Upper lobe of left lung (tissue), 6 donors: ENCODE measurements around the gene SLIT1. TPM values are rescaled to one million over a fixed set of nuclear protein-coding genes. Genes with fewer than 3 reads are reported as not detected.

Experiments used
- ATAC-seq, 2 donors: fragments of 200-7000 bp; cut with Tn5 transposase; one replicate each; pipeline ENCODE4 v1.9.1; 2022; ENCODE audit warnings: mild to moderate bottlenecking in 2 of 2, moderate library complexity in 2 of 2; ENCODE audit not compliant: low FRiP score in 2 of 2
- DNase-seq, 2 donors: peaks; one replicate each; pipeline ENCODE4 v3.0.0-alpha.2; 2019 to 2020
- H3K27ac ChIP-seq, 4 donors: fragments of 200-600 bp; sonication (generic); one replicate each; pipeline ENCODE4 v1.5.1; 2016 to 2019
- H3K27me3 ChIP-seq, 4 donors: fragments of 200-600 bp; sonication (generic); one replicate each; pipeline ENCODE4 v1.5.1; 2017 to 2019
- H3K36me3 ChIP-seq, 4 donors: fragments of 200-600 bp; sonication (generic); one replicate each; pipeline ENCODE4 v1.5.1; 2016 to 2019
- H3K4me1 ChIP-seq, 4 donors: fragments of 200-600 bp; sonication (generic); one replicate each; pipeline ENCODE4 v1.5.1; 2018 to 2019
- H3K4me3 ChIP-seq, 4 donors: fragments of 200-600 bp; sonication (generic); one replicate each; pipeline ENCODE4 v1.5.1; 2017 to 2019; ENCODE audit warnings: mild to moderate bottlenecking in 2 of 4, moderate library complexity in 1 of 4
- H3K9me3 ChIP-seq, 4 donors: fragments of 200-600 bp; sonication (generic); one replicate each; pipeline ENCODE4 v1.5.1; 2018 to 2019
- EP300 ChIP-seq, 4 donors: sonication (generic); formaldehyde crosslinking; IDR thresholded peaks; one replicate each; pipeline ENCODE4 v1.5.1; 2017; ENCODE audit warnings: antibody characterized with exemption in 4 of 4, control low read depth in 2 of 4
- POLR2A ChIP-seq, 4 donors: fragments of 450-650 bp; IDR thresholded peaks; one replicate each; pipeline ENCODE4 v1.5.1; 2016 to 2017; ENCODE audit warnings: antibody characterized with exemption in 4 of 4, mild to moderate bottlenecking in 2 of 4
- POLR2AphosphoS5 ChIP-seq, 2 donors: sonication (generic); formaldehyde crosslinking; IDR thresholded peaks; one replicate each; pipeline ENCODE4 v1.5.1; 2017; ENCODE audit warnings: antibody characterized with exemption in 2 of 2
- WGBS, 2 donors: methylation state at CpG; one replicate each; pipeline ENCODE4 v1.1.5; 2017 to 2018; 5-methylcytosine and 5-hydroxymethylcytosine counted together
- total RNA-seq, 6 donors: library from RNA; depleted of rRNA in 4 of 6; stranded (reverse); fragments of >200 nt in 4 of 6; gene quantifications; one replicate each; pipeline versions ENCODE4 v1.1.0 to v1.2.1, GENCODE V29; 2016 to 2021
- TF ChIP-seq, protein P1 (sequence below), 6 experiments: fragments of 450-650 bp in 4 of 6; fragments of 200-600 bp in 2 of 6; sonication (generic) in 2 of 6; IDR thresholded peaks; one replicate each; pipeline ENCODE4 v1.5.1; 2016 to 2019; ENCODE audit warnings: antibody characterized with exemption in 6 of 6
- donor health status: DM: no; HTN: no; CAD: no; lungs with moderate emphysema.
- donor health status: DM: no; HTN: yes; CAD: no; lungs with severe emphysema.

SLIT1 gene
- total RNA-seq, 6 donors from 2014 or later = 0.30 to 1.6 (median 0.54) TPM; not detected in 1

GRCh38 chr10:97228775-97229157 lies 43.0 kb upstream of the SLIT1 start:
- H3K9me3 ChIP-seq = no peaks in the 10 kb centered on the region
- TF ChIP-seq, protein P1, sequence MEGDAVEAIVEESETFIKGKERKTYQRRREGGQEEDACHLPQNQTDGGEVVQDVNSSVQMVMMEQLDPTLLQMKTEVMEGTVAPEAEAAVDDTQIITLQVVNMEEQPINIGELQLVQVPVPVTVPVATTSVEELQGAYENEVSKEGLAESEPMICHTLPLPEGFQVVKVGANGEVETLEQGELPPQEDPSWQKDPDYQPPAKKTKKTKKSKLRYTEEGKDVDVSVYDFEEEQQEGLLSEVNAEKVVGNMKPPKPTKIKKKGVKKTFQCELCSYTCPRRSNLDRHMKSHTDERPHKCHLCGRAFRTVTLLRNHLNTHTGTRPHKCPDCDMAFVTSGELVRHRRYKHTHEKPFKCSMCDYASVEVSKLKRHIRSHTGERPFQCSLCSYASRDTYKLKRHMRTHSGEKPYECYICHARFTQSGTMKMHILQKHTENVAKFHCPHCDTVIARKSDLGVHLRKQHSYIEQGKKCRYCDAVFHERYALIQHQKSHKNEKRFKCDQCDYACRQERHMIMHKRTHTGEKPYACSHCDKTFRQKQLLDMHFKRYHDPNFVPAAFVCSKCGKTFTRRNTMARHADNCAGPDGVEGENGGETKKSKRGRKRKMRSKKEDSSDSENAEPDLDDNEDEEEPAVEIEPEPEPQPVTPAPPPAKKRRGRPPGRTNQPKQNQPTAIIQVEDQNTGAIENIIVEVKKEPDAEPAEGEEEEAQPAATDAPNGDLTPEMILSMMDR (IDR thresholded peaks at IDR 0.05) = no peak
- TF ChIP-seq EP300 (IDR thresholded peaks at IDR 0.05) = no peak
- no peak for TF ChIP-seq POLR2AphosphoS5 (IDR thresholded peaks at IDR 0.05)
- TF ChIP-seq POLR2A (IDR thresholded peaks at IDR 0.05) = no peak
- H3K36me3 ChIP-seq = peaks cover 5 to 54% (median 13%) of the 10 kb centered on the region in 4 donors
- no peak for ATAC-seq
- H3K27me3 ChIP-seq = no peaks in the 10 kb centered on the region
- WGBS, 2 donors = 94 to 100% methylated on average over 1 of the region's 1 CpG
- no peaks in the 10 kb centered on the region for H3K4me1 ChIP-seq
- DNase-seq = no peak
- H3K4me3 ChIP-seq = no peak overlapping the region
- H3K27ac ChIP-seq = no peak overlapping the region

DNA sequence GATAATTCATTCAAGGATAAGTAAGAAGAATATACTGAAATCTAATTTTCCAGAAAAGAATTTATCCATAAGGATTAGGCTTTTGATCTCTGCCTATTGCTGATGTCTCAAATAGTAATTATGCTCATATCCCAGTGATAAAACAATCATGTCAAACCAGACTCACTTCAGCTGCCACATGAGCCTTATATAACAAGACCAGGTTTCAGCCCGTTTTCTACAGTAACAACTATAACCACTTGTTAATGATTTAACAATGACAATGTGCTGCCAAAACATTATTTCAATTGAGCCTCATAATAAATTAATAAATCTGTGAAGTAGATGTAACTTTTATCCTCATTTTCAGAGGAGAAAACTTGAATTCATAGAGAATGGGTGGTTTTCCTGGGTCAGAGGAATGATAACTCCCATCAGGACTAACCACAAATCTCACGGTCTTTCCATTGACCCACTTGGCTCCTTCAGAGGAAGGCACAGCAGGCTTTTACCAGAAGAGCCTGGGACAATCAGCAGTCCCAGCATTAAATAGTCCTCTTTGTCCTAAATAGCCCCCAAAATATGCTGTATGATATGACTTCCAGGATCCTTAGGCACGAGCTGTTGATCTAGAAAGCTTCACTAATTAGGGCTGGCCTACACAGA lies 42.5 kb upstream of the SLIT1 start:
- no peak overlapping the region for H3K27ac ChIP-seq
- peaks cover 5 to 56% (median 13%) of the 10 kb centered on the region in 4 donors for H3K36me3 ChIP-seq
- H3K4me1 ChIP-seq = no peaks in the 10 kb centered on the region
- DNase-seq (no peak), ATAC-seq (no peak)
- H3K27me3 ChIP-seq = no peaks in the 10 kb centered on the region
- H3K4me3 ChIP-seq = no peak overlapping the region
- 75 to 79% methylated on average over 3 of the region's 3 CpGs for WGBS, 2 donors
- H3K9me3 ChIP-seq = no peaks in the 10 kb centered on the region
- TF ChIP-seq EP300 (IDR thresholded peaks at IDR 0.05) (no peak), POLR2AphosphoS5 (IDR thresholded peaks at IDR 0.05) (no peak), POLR2A (IDR thresholded peaks at IDR 0.05) (no peak)
- TF ChIP-seq, protein P1 (IDR thresholded peaks at IDR 0.05) = no peak

DNA sequence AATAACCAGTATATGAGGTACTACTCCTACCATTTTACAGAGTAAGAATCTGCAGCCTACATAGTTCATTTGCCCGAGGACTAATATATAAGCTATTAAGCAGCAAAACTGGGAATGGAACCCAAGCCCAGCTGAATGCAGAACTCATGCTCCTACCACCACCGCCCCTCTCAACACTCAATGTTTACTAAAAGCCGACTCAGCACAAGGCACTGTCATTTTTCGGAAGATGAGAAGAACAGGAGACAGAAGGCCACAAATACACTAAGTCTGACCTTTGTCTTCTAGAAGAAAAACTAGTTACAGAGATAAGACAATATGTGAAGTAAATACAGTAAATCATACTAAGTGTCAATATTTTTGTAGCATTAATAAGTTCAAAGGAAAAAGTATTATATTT lies 40.6 kb upstream of the SLIT1 start:
- ATAC-seq (no peak), DNase-seq (no peak)
- no peaks in the 10 kb centered on the region for H3K27me3 ChIP-seq
- H3K9me3 ChIP-seq = no peaks in the 10 kb centered on the region
- H3K36me3 ChIP-seq = peaks cover 5 to 56% (median 13%) of the 10 kb centered on the region in 4 donors
- TF ChIP-seq, protein P1 (IDR thresholded peaks at IDR 0.05) = no peak
- TF ChIP-seq POLR2A (IDR thresholded peaks at IDR 0.05) = no peak
- no peak for TF ChIP-seq EP300 (IDR thresholded peaks at IDR 0.05)
- no peak for TF ChIP-seq POLR2AphosphoS5 (IDR thresholded peaks at IDR 0.05)
- no peak overlapping the region for H3K27ac ChIP-seq
- peaks cover 0 to 6% (median 0%) of the 10 kb centered on the region in 4 donors for H3K4me1 ChIP-seq
- no peak overlapping the region for H3K4me3 ChIP-seq
- WGBS, 2 donors = 86% methylated on average over 4 of the region's 4 CpGs

DNA sequence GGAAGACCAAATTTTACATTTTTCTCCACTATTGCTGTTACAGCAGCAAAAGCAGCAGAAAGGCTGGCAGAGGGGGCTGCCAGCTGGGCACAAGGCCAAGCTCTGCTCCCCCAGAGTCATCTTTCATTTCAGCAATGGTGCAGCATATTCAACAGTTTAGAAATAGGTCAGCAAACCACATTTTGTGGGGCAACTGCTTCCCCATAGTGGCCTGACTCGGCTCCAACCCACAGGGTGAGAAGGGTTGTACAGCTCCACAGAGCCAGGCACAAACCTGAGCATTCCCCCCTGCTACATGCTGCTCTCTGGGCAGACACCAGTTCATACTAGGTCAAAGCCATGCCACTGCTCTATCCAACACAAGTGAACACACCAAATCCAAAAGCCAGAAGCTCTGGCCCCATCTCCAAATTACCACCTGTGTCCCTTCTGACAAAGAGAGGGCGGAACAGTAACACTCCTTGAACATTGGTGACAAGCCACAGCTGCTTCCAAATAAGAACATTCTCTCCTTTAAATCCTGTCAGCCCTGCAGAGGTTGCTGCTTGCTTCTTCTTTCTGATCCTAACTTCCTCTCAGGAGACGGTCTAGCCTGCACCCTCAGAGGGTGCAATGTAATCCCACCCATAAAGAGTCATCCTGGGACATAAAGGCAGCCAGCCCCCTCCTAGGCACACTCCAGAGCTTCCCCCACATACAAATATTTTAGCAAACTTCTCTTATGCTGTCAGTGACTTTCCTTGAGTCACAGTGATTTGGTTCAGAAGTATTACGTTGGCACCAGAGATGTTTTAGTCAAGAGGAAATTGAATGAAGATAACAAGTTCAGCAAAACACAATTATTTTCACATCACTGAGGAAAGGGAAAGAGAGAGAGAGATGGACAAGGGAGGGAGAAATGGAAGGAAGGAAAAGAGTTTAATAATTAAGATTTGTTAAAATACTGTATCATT lies 39.0 kb upstream of the SLIT1 start:
- TF ChIP-seq POLR2AphosphoS5 (IDR thresholded peaks at IDR 0.05) = no peak
- TF ChIP-seq POLR2A (IDR thresholded peaks at IDR 0.05) = no peak
- TF ChIP-seq EP300 (IDR thresholded peaks at IDR 0.05) = no peak
- TF ChIP-seq, protein P1 (IDR thresholded peaks at IDR 0.05) = no peak

More for the DNA sequence above, 39.0 kb upstream of the SLIT1 start:
- H3K36me3 ChIP-seq = peaks cover 5 to 58% (median 13%) of the 10 kb centered on the region in 4 donors
- H3K4me3 ChIP-seq = no peak overlapping the region
- H3K27ac ChIP-seq = no peak overlapping the region
- no peaks in the 10 kb centered on the region for H3K9me3 ChIP-seq
- H3K4me1 ChIP-seq = peaks cover 0 to 6% (median 1%) of the 10 kb centered on the region in 4 donors
- DNase-seq (no peak), ATAC-seq (peak in 1 of 2 donors; percentile 29)
- H3K27me3 ChIP-seq = no peaks in the 10 kb centered on the region
- 64 to 74% methylated on average over 4 of the region's 4 CpGs for WGBS, 2 donors
